Prostate gland (tissue), 2 donors: Measurements from ENCODE around the gene FANCD2OS. TPM values are rescaled to one million over a fixed set of nuclear protein-coding genes. Genes with fewer than 3 reads are reported as not detected.
"Not testable (repeated sequence)": the region's sequence is repeated elsewhere in the genome, so short reads cannot be mapped to it uniquely, and the experiment has no call there.

Experiments
- DNase-seq: peaks from one replicate; pipeline ENCODE4 v3.0.0-alpha.2; 2019; ENCODE audit warnings: low spot score
- H3K27ac ChIP-seq, 2 donors: fragments of 200-600 bp; sonication (generic); 2 replicates each; pipeline ENCODE4 v1.5.1; 2017 to 2019
- H3K27me3 ChIP-seq: fragments of 200-600 bp; sonication (generic); replicated peaks from 2 replicates; pipeline ENCODE4 v1.5.1; 2019; ENCODE audit not compliant: insufficient read depth
- H3K36me3 ChIP-seq, 2 donors: fragments of 200-600 bp; sonication (generic); 1 replicate in 1 of 2; 2 replicates in 1 of 2; pipeline versions ENCODE4 v1.5.1 to v1.8.1; 2017 to 2019
- H3K4me1 ChIP-seq: fragments of 200-600 bp; sonication (generic); replicated peaks from 2 replicates; pipeline ENCODE4 v1.5.1; 2019
- H3K4me3 ChIP-seq, 2 donors: fragments of 200-600 bp; sonication (generic); 2 replicates each; pipeline ENCODE4 v1.5.1; 2017 to 2019
- H3K9me3 ChIP-seq: fragments of 200-600 bp; sonication (generic); 2 replicates; pipeline ENCODE4 v1.5.1; 2017
- CTCF ChIP-seq, 4 experiments: fragments of 200-600 bp in 2 of 4; fragments of 450-650 bp in 2 of 4; sonication (generic) in 2 of 4; IDR thresholded peaks; 1 replicate in 3 of 4; 2 replicates in 1 of 4; pipeline ENCODE4 v1.5.1; 2016 to 2019; ENCODE audit warnings: antibody characterized with exemption in 4 of 4, mild to moderate bottlenecking in 2 of 4, moderate library complexity in 2 of 4
- POLR2A ChIP-seq: fragments of 450-650 bp; IDR thresholded peaks from one replicate; pipeline ENCODE4 v1.6.1; 2016; ENCODE audit warnings: antibody characterized with exemption, mild to moderate bottlenecking
- POLR2AphosphoS5 ChIP-seq: sonication (generic); formaldehyde crosslinking; IDR thresholded peaks from one replicate; pipeline ENCODE4 v1.6.1; 2017; ENCODE audit warnings: antibody characterized with exemption
- WGBS: methylation state at CpG from one replicate; pipeline ENCODE4 v1.1.5; 2018; 5-methylcytosine and 5-hydroxymethylcytosine counted together
- intact Hi-C: fragments of 100-400 bp; cut with DNase I; formaldehyde crosslinking; loops from one replicate; pipeline ENCODE4 v1.14.2; 2022
- total RNA-seq, 2 donors: library from RNA; depleted of rRNA; stranded (reverse); fragments of >200 nt; gene quantifications; one replicate each; pipeline ENCODE4 v1.1.0, GENCODE V29; 2016

FANCD2OS gene
- total RNA-seq, 2 donors from 2014 or later: 1.1 to 2.3 TPM

GRCh38 chr3:10137178-10137577 lies 29.1 kb upstream of the FANCD2OS start:
- Histone ChIP-seq H3K4me3 (no peak overlapping the region), H3K27me3 (no peaks in the 10 kb centered on the region), H3K4me1 (no peaks in the 10 kb centered on the region), H3K27ac (no peak overlapping the region), H3K36me3 (no peaks in the 10 kb centered on the region), H3K9me3 (no peaks in the 10 kb centered on the region)
- DNase-seq: no peak
- TF ChIP-seq CTCF (IDR thresholded peaks at IDR 0.05) (no peak), POLR2AphosphoS5 (no peak), POLR2A (no peak)
- intact Hi-C loops: no loop called here
- WGBS: 57% methylated on average over 4 of the region's 4 CpGs

- Histone ChIP-seq H3K36me3 (no peaks in the 10 kb centered on the region), H3K9me3 (no peaks in the 10 kb centered on the region), H3K27me3 (no peaks in the 10 kb centered on the region), H3K4me3 (no peak overlapping the region), H3K4me1 (no peaks in the 10 kb centered on the region), H3K27ac (no peak overlapping the region)
- WGBS: 89% methylated on average over 25 of the region's 25 CpGs
- no peak for TF ChIP-seq POLR2AphosphoS5
- no peak for TF ChIP-seq POLR2A
- no peak for TF ChIP-seq CTCF (IDR thresholded peaks at IDR 0.05)
- no peak for DNase-seq
- intact Hi-C loops: no loop called here
These were observed 28.5 kb upstream of the FANCD2OS start for GRCh38 chr3:10136426-10137005.

- H3K27me3 ChIP-seq, H3K27ac ChIP-seq, H3K4me1 ChIP-seq, H3K9me3 ChIP-seq, H3K4me3 ChIP-seq, DNase-seq, intact Hi-C loops, H3K36me3 ChIP-seq: not testable (repeated sequence)
- WGBS: 93% methylated on average over 9 of the region's 9 CpGs
These were observed 27.8 kb upstream of the FANCD2OS start for GRCh38 chr3:10135872-10136271.

- peaks cover 0 to 7% of the 10 kb centered on the region in 2 donors for H3K36me3 ChIP-seq
- H3K27me3 ChIP-seq: no peaks in the 10 kb centered on the region
- no peak overlapping the region for H3K4me3 ChIP-seq
- H3K9me3 ChIP-seq: no peaks in the 10 kb centered on the region
- intact Hi-C loops: no loop called here
- H3K4me1 ChIP-seq: no peaks in the 10 kb centered on the region
- 87% methylated on average over 4 of the region's 4 CpGs for WGBS
- TF ChIP-seq POLR2AphosphoS5 (no peak), CTCF (IDR thresholded peaks at IDR 0.05) (no peak), POLR2A (no peak)
- no peak overlapping the region for H3K27ac ChIP-seq
- no peak for DNase-seq
These were observed 14.7 kb upstream of the FANCD2OS start for GRCh38 chr3:10122724-10123123.

DNA sequence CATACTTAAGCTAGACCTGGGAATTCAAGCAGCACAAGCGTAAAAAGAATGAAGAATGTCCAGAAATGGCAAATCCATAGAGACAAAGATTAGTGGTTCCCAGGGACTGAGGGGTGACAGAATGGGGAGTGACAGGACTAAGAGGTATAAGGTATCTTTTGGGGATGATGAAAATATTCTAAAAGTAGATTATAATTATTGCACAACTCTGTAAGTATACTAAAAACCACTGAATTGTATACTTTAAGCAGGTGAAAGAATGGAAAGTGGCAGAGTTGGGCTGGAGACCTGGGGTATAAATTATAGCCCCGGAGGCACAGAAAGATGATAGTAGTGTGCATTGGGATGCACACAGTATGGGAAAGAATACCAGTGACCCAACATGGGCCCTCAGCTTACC lies 13.0 kb upstream of the FANCD2OS start:
- H3K27me3 ChIP-seq: no peaks in the 10 kb centered on the region
- intact Hi-C loops: no loop called here
- H3K4me3 ChIP-seq: no peak overlapping the region
- WGBS: 92% methylated on average over 2 of the region's 2 CpGs
- no peak for DNase-seq
- TF ChIP-seq POLR2AphosphoS5 (no peak), POLR2A (no peak), CTCF (IDR thresholded peaks at IDR 0.05) (no peak)
- H3K36me3 ChIP-seq: no peaks in the 10 kb centered on the region
- H3K4me1 ChIP-seq: no peaks in the 10 kb centered on the region
- no peaks in the 10 kb centered on the region for H3K9me3 ChIP-seq
- H3K27ac ChIP-seq: no peak overlapping the region
